Tibial nerve (tissue), 4 donors: ENCODE measurements around the gene GPC5. TPM values are rescaled to one million over a fixed set of nuclear protein-coding genes. Genes with fewer than 3 reads are reported as not detected.

Source experiments
- DNase-seq, 2 donors: peaks; one replicate each; pipeline ENCODE4 v3.0.0-alpha.2; 2019; ENCODE audit warnings: low spot score in 2 of 2
- H3K27ac ChIP-seq, 4 donors: fragments of 200-600 bp; sonication (generic) in 3 of 4; one replicate each; pipeline ENCODE4 v1.5.1; 2017 to 2019; ENCODE audit warnings: mild to moderate bottlenecking in 1 of 4
- H3K27me3 ChIP-seq, 2 donors: fragments of 200-600 bp; sonication (generic) in 1 of 2; one replicate each; pipeline versions ENCODE4 v1.5.1 to v1.6.0; 2017 to 2019
- H3K36me3 ChIP-seq, 3 donors: fragments of 200-600 bp; sonication (generic); one replicate each; pipeline ENCODE4 v1.5.1; 2018 to 2019
- H3K4me1 ChIP-seq, 4 donors: fragments of 200-600 bp; sonication (generic) in 3 of 4; one replicate each; pipeline ENCODE4 v1.5.1; 2017 to 2019
- H3K4me3 ChIP-seq, 4 donors: fragments of 200-600 bp; sonication (generic) in 3 of 4; one replicate each; pipeline ENCODE4 v1.5.1; 2017 to 2019; ENCODE audit warnings: mild to moderate bottlenecking in 1 of 4, moderate library complexity in 1 of 4
- H3K9me3 ChIP-seq, 4 donors: fragments of 200-600 bp; sonication (generic) in 3 of 4; one replicate each; pipeline ENCODE4 v1.5.1; 2017 to 2019
- CTCF ChIP-seq, 5 experiments: fragments of 200-600 bp in 3 of 5; fragments of 450-650 bp in 2 of 5; sonication (generic) in 3 of 5; IDR thresholded peaks; one replicate each; pipeline ENCODE4 v1.5.1; 2016 to 2019; ENCODE audit warnings: antibody characterized with exemption in 5 of 5, mild to moderate bottlenecking in 3 of 5, moderate library complexity in 2 of 5
- EP300 ChIP-seq, 2 donors: sonication (generic); formaldehyde crosslinking; IDR thresholded peaks; one replicate each; pipeline ENCODE4 v1.6.1; 2017; ENCODE audit warnings: antibody characterized with exemption in 2 of 2, mild to moderate bottlenecking in 1 of 2
- POLR2A ChIP-seq, 2 donors: fragments of 450-650 bp; IDR thresholded peaks; one replicate each; pipeline ENCODE4 v1.6.1; 2017; ENCODE audit warnings: antibody characterized with exemption in 2 of 2, mild to moderate bottlenecking in 2 of 2, moderate library complexity in 2 of 2
- WGBS, 2 donors: methylation state at CpG; one replicate each; pipeline ENCODE4 v1.1.5; 2018; 5-methylcytosine and 5-hydroxymethylcytosine counted together
- total RNA-seq, 4 donors: library from RNA; depleted of rRNA; stranded (reverse); fragments of >200 nt; gene quantifications; one replicate each; pipeline ENCODE4 v1.1.0, GENCODE V29; 2016

The GPC5 gene
- total RNA-seq, 4 donors from 2014 or later, result 3.7 to 5.7 (median 4.2) TPM; not detected in 1

- TF ChIP-seq CTCF (IDR thresholded peaks at IDR 0.05) (no peak), EP300 (IDR thresholded peaks at IDR 0.05) (no peak), POLR2A (IDR thresholded peaks at IDR 0.05) (no peak)
- H3K4me1 ChIP-seq, result peaks cover 0 to 24% (median 10%) of the 10 kb centered on the region in 4 donors
- no peak for DNase-seq
- no peak overlapping the region for H3K27ac ChIP-seq
- H3K36me3 ChIP-seq, result no peaks in the 10 kb centered on the region
- no peaks in the 10 kb centered on the region for H3K9me3 ChIP-seq
- H3K4me3 ChIP-seq, result no peak overlapping the region
- H3K27me3 ChIP-seq, result peaks cover 0 to 44% of the 10 kb centered on the region in 2 donors
- 52 to 61% methylated on average over 6 of the region's 6 CpGs for WGBS, 2 donors
Measured at GRCh38 chr13:91400063-91400399, 1.6 kb downstream of the GPC5 start.

GRCh38 chr13:91400671-91401070 is 2.2 kb downstream of the GPC5 start:
- H3K4me3 ChIP-seq, result no peak overlapping the region
- WGBS, 2 donors, result 57 to 66% methylated on average over 3 of the region's 3 CpGs
- H3K27ac ChIP-seq, result no peak overlapping the region
- H3K9me3 ChIP-seq, result no peaks in the 10 kb centered on the region
- DNase-seq, result no peak
- H3K27me3 ChIP-seq, result peaks cover 0 to 38% of the 10 kb centered on the region in 2 donors
- TF ChIP-seq CTCF (IDR thresholded peaks at IDR 0.05) (no peak), POLR2A (IDR thresholded peaks at IDR 0.05) (no peak), EP300 (IDR thresholded peaks at IDR 0.05) (no peak)
- H3K4me1 ChIP-seq, result peaks cover 0 to 24% (median 10%) of the 10 kb centered on the region in 4 donors
- no peaks in the 10 kb centered on the region for H3K36me3 ChIP-seq

DNA sequence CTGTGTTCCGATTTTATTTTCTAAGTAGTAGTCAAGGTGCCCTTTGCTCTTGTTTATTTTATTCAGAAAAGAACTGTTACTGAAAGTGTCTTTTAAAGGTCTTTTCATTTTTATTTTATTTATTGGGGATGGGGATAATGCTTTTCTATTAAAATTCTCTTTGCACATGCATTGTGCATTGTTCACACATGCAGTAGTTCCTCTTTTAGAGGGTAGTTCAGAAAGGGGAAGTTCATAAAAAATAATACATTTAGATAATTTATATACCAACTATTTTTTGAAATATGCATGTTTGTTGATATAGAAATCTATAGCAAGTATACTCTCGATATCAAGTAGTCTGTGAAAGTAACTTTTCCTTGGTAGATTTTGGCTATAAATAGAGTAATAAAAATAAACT is 3.5 kb downstream of the GPC5 start:
- Histone ChIP-seq H3K4me3 (no peak overlapping the region), H3K9me3 (no peaks in the 10 kb centered on the region), H3K27ac (no peak overlapping the region), H3K4me1 (peaks cover 0 to 24% (median 10%) of the 10 kb centered on the region in 4 donors), H3K36me3 (no peaks in the 10 kb centered on the region), H3K27me3 (peaks cover 0 to 25% of the 10 kb centered on the region in 2 donors)
- 71 to 75% methylated on average over 2 of the region's 2 CpGs for WGBS, 2 donors
- TF ChIP-seq EP300 (IDR thresholded peaks at IDR 0.05) (no peak), CTCF (IDR thresholded peaks at IDR 0.05) (no peak), POLR2A (IDR thresholded peaks at IDR 0.05) (no peak)
- DNase-seq, result no peak

DNA sequence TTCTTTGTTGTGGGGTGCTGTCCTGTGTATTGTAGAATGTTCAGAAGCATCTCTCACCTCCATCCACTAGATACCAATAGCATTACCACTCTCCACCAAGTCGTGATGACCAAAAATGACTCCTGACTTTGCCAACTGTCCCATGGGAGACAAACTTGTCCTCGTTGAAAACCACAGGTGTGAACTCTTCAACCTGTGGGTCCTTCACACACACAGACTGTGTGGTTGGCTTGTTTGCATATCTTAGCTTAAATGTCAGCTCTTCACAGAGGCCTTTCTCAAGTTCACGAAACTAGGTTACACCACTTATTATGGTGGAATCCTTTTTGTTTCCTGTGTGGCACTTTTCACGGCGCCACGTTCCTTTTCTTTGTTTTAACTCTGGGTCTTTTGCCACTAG is 6.8 kb downstream of the GPC5 start:
- Histone ChIP-seq H3K36me3 (no peaks in the 10 kb centered on the region), H3K27me3 (peaks cover 0 to 3% of the 10 kb centered on the region in 2 donors), H3K9me3 (no peaks in the 10 kb centered on the region), H3K27ac (no peak overlapping the region), H3K4me1 (no peaks in the 10 kb centered on the region), H3K4me3 (no peak overlapping the region)
- TF ChIP-seq POLR2A (IDR thresholded peaks at IDR 0.05), result no peak
- TF ChIP-seq CTCF (IDR thresholded peaks at IDR 0.05), result no peak
- TF ChIP-seq EP300 (IDR thresholded peaks at IDR 0.05), result no peak
- no peak for DNase-seq
- 90 to 93% methylated on average over 6 of the region's 6 CpGs for WGBS, 2 donors

- no peak overlapping the region for H3K4me3 ChIP-seq
- H3K4me1 ChIP-seq, result no peaks in the 10 kb centered on the region
- WGBS, 2 donors, result 48 to 57% methylated on average over 5 of the region's 5 CpGs
- TF ChIP-seq CTCF (IDR thresholded peaks at IDR 0.05) (no peak), POLR2A (IDR thresholded peaks at IDR 0.05) (no peak), EP300 (IDR thresholded peaks at IDR 0.05) (no peak)
- DNase-seq, result no peak
- H3K36me3 ChIP-seq, result no peaks in the 10 kb centered on the region
- H3K9me3 ChIP-seq, result no peaks in the 10 kb centered on the region
- no peaks in the 10 kb centered on the region for H3K27me3 ChIP-seq
- H3K27ac ChIP-seq, result no peak overlapping the region
Measured at GRCh38 chr13:91406619-91407018, 8.2 kb downstream of the GPC5 start.
